Adrenal gland (tissue), 5 donors: Measurements from ENCODE around the gene RRAGD.

Source experiments
- CTCF ChIP-seq, 6 experiments: fragments of 450-650 bp in 4 of 6; fragments of 200-600 bp in 2 of 6; sonication (generic) in 1 of 6; IDR thresholded peaks; 1 replicate in 5 of 6; 2 replicates in 1 of 6; pipeline versions ENCODE4 v1.5.1 to v1.8.0; 2016 to 2021; ENCODE audit warnings: antibody characterized with exemption in 6 of 6, mild to moderate bottlenecking in 2 of 6, moderate library complexity in 1 of 6
- POLR2A ChIP-seq, 2 donors: fragments of 450-650 bp; IDR thresholded peaks; one replicate each; pipeline ENCODE4 v1.6.1; 2017; ENCODE audit warnings: antibody characterized with exemption in 2 of 2, mild to moderate bottlenecking in 2 of 2, moderate library complexity in 1 of 2
- donor health status: DM: no; HTN: no; CAD: no.

GRCh38 chr6:89320012-89320559 lies 92.0 kb downstream of the RRAGD start:
- TF ChIP-seq POLR2A (IDR thresholded peaks at IDR 0.05): no peak
- TF ChIP-seq CTCF (IDR thresholded peaks at IDR 0.05): no peak
